Suprapubic skin (tissue), 4 donors: ENCODE measurements around the gene PHEX. TPM values are rescaled to one million over a fixed set of nuclear protein-coding genes. Genes with fewer than 3 reads are reported as not detected.
A peak's percentile ranks its signal among the peaks of the same experiment; 100 is the strongest.

Experiments used
- DNase-seq, 2 donors: peaks; one replicate each; pipeline ENCODE4 v3.0.0-alpha.2; 2019; ENCODE audit warnings: low spot score in 2 of 2
- H3K27ac ChIP-seq: fragments of 200-600 bp; sonication (generic); one replicate; pipeline ENCODE4 v1.5.1; 2019
- H3K27me3 ChIP-seq: fragments of 200-600 bp; sonication (generic); one replicate; pipeline ENCODE4 v1.5.1; 2019
- H3K36me3 ChIP-seq: fragments of 200-600 bp; sonication (generic); one replicate; pipeline ENCODE4 v1.5.1; 2019
- H3K4me1 ChIP-seq: fragments of 200-600 bp; sonication (generic); one replicate; pipeline ENCODE4 v1.5.1; 2019
- H3K4me3 ChIP-seq: fragments of 200-600 bp; sonication (generic); one replicate; pipeline ENCODE4 v1.5.1; 2019; ENCODE audit warnings: mild to moderate bottlenecking
- H3K9me3 ChIP-seq: fragments of 200-600 bp; sonication (generic); one replicate; pipeline ENCODE4 v1.5.1; 2019
- EP300 ChIP-seq: sonication (generic); formaldehyde crosslinking; IDR thresholded peaks from one replicate; pipeline ENCODE4 v1.6.1; 2017; ENCODE audit warnings: antibody characterized with exemption
- POLR2A ChIP-seq, 2 donors: fragments of 450-650 bp; IDR thresholded peaks; one replicate each; pipeline ENCODE4 v1.6.1; 2017; ENCODE audit warnings: antibody characterized with exemption in 2 of 2, mild to moderate bottlenecking in 2 of 2, moderate library complexity in 2 of 2
- POLR2AphosphoS5 ChIP-seq, 3 donors: sonication (generic); formaldehyde crosslinking; IDR thresholded peaks; one replicate each; pipeline ENCODE4 v1.6.1; 2017; ENCODE audit warnings: antibody characterized with exemption in 3 of 3
- WGBS: methylation state at CpG from one replicate; pipeline ENCODE4 v1.1.5; 2018; 5-methylcytosine and 5-hydroxymethylcytosine counted together
- total RNA-seq, 4 donors: library from RNA; depleted of rRNA; stranded (reverse); fragments of >200 nt; gene quantifications; one replicate each; pipeline ENCODE4 v1.1.0, GENCODE V29; 2016
- TF ChIP-seq, protein P1 (sequence below), 2 donors: fragments of 200-600 bp in 1 of 2; fragments of 450-650 bp in 1 of 2; sonication (generic) in 1 of 2; IDR thresholded peaks; one replicate each; pipeline ENCODE4 v1.5.1; 2016 to 2019; ENCODE audit warnings: antibody characterized with exemption in 2 of 2, mild to moderate bottlenecking in 1 of 2, moderate library complexity in 1 of 2

Gene PHEX
- total RNA-seq, 4 donors from 2014 or later = 0.21 to 0.32 (median 0.30) TPM; not detected in 1

DNA sequence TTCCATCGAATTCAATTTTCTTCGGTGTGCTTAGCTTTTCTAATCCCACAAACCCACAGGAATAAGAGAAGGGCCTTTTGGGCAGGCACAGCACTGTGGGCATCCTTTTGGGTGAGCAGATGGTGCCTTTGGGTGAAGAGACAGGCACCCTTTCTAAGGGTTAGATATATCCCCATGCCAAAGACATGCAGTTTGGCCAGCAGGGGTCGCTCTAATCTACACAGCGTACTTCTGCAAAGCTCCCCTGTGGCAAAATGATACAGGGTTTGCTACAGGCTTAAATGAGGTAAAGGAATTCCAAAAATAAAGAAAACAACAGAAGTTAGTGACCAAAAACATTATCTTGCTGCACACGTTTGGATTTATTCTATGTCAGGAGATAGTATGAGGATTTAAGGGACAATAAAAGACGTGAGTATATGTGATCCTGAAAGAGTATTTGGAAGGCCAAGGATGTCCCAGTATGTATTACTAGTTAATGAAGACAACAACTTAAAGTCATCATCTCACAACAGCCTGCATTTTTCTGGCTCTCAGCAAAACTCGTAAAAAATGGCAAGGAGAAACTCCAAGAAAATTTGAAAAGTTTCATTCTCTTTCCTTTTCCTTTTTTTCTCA lies 49.5 kb downstream of the PHEX start:
- 47% methylated on average over 7 of the region's 7 CpGs for WGBS
- DNase-seq = no peak
- no peaks in the 10 kb centered on the region for H3K4me1 ChIP-seq

DNA sequence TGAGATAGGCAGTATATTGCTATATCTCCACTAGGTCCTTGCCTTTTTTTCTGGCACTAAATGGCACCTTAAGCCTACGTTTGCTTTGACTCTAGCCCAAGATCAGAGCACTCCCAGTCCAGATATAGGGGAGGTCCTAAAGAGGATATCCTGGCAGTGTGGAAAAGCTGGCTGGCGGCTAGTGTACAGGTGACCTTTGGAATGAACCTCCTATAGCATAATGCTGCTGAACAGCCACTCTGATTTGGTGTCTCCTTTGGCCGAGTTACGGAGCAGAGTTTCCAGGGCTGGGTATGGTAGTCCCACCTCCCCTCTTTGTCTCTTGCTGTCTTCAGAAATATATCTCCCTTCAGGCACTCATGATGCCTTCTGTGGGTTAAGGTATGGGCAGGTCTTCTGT lies 53.9 kb downstream of the PHEX start:
- H3K27me3 ChIP-seq = no peaks in the 10 kb centered on the region
- no peak overlapping the region for H3K4me3 ChIP-seq
- H3K36me3 ChIP-seq = no peaks in the 10 kb centered on the region
- TF ChIP-seq POLR2A (IDR thresholded peaks at IDR 0.05) = no peak
- no peak for TF ChIP-seq EP300
- TF ChIP-seq POLR2AphosphoS5 (IDR thresholded peaks at IDR 0.05) = no peak
- TF ChIP-seq, protein P1, sequence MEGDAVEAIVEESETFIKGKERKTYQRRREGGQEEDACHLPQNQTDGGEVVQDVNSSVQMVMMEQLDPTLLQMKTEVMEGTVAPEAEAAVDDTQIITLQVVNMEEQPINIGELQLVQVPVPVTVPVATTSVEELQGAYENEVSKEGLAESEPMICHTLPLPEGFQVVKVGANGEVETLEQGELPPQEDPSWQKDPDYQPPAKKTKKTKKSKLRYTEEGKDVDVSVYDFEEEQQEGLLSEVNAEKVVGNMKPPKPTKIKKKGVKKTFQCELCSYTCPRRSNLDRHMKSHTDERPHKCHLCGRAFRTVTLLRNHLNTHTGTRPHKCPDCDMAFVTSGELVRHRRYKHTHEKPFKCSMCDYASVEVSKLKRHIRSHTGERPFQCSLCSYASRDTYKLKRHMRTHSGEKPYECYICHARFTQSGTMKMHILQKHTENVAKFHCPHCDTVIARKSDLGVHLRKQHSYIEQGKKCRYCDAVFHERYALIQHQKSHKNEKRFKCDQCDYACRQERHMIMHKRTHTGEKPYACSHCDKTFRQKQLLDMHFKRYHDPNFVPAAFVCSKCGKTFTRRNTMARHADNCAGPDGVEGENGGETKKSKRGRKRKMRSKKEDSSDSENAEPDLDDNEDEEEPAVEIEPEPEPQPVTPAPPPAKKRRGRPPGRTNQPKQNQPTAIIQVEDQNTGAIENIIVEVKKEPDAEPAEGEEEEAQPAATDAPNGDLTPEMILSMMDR (IDR thresholded peaks at IDR 0.05) = no peak
- WGBS = 78% methylated on average over 4 of the region's 4 CpGs
- H3K27ac ChIP-seq = no peak overlapping the region
- H3K9me3 ChIP-seq = no peaks in the 10 kb centered on the region
- no peaks in the 10 kb centered on the region for H3K4me1 ChIP-seq
- no peak for DNase-seq

More for the DNA sequence above, 49.5 kb downstream of the PHEX start:
- Histone ChIP-seq H3K4me3 (no peak overlapping the region), H3K9me3 (no peaks in the 10 kb centered on the region), H3K27me3 (no peaks in the 10 kb centered on the region), H3K36me3 (no peaks in the 10 kb centered on the region), H3K27ac (no peak overlapping the region)
- TF ChIP-seq EP300 = no peak
- TF ChIP-seq, protein P1 (IDR thresholded peaks at IDR 0.05) = peak; percentile 7 to 34

DNA sequence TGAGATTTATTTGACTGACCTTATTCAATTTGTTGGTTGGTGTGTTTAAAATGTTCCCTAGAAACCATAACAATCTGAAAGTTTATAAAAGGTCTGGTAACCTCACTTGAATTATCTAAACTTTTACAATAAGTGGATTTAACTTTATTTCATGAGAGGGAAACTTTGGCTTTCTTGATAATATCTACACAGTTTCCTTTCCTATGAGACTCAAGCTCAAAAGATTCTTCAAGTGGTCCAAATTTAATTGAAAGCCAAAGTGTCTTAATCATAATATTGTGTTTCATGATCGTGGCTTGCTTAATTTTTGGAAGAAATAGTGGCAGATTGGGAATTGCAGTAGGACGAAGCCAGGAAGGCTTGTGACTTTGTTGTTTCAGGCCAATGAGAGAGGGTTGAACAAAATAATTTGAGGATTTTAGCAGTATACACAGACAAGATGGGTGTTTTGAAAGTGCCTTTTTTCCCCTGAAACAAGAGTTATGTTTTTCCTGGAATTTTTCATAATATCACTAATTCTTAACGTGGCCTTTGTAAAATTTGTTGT lies 55.0 kb downstream of the PHEX start:
- Histone ChIP-seq H3K27me3 (no peaks in the 10 kb centered on the region), H3K9me3 (no peaks in the 10 kb centered on the region), H3K4me1 (no peaks in the 10 kb centered on the region), H3K4me3 (no peak overlapping the region), H3K36me3 (no peaks in the 10 kb centered on the region), H3K27ac (no peak overlapping the region)
- TF ChIP-seq POLR2A (IDR thresholded peaks at IDR 0.05) = no peak
- TF ChIP-seq, protein P1 (IDR thresholded peaks at IDR 0.05) = no peak
- no peak for TF ChIP-seq EP300
- TF ChIP-seq POLR2AphosphoS5 (IDR thresholded peaks at IDR 0.05) = no peak
- DNase-seq = no peak
- WGBS = 54% methylated on average over 3 of the region's 3 CpGs

DNA sequence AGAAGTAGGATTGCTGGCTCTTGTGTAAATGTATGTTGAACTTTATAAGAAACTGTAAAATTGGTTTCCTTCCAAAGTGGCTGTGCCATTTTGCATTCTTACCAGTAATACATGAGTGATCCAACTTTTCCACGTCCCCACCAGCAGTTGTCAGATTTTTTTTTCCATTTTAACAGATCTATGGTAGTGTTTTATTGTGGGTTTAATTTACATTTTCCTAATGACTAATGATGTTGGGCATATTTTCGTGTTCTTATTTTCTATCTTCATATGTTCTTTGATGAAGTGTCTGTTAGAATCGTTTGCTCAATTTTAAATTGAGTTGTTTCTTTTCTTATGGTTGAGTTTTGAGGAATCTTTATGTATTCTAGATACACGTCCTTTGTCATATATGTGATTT lies 56.2 kb downstream of the PHEX start:
- Histone ChIP-seq H3K4me3 (no peak overlapping the region), H3K27ac (no peak overlapping the region), H3K4me1 (no peaks in the 10 kb centered on the region), H3K27me3 (no peaks in the 10 kb centered on the region), H3K36me3 (no peaks in the 10 kb centered on the region), H3K9me3 (no peaks in the 10 kb centered on the region)
- WGBS = 57% methylated on average over 4 of the region's 4 CpGs
- no peak for TF ChIP-seq POLR2A (IDR thresholded peaks at IDR 0.05)
- no peak for TF ChIP-seq EP300
- TF ChIP-seq, protein P1 (IDR thresholded peaks at IDR 0.05) = no peak
- TF ChIP-seq POLR2AphosphoS5 (IDR thresholded peaks at IDR 0.05) = no peak
- DNase-seq = no peak

DNA sequence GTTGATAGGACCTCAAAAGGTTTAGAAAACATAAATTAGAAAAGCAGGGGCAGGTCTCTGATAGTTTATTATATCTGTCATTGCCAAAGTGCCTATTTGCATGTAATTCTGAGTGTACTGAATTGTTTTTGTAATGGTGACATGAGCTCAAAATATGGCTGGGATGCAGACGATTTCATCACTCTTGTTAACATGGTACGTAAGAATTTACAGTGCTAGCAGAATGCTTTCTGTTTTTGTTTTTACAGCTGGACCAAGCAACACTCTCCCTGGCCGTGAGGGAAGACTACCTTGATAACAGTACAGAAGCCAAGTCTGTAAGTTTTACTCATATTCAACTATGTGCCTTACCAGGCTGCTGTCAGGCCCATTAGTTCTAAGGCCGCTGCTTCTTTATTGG lies 58.1 kb downstream of the PHEX start:
- Histone ChIP-seq H3K27me3 (no peaks in the 10 kb centered on the region), H3K4me1 (no peaks in the 10 kb centered on the region), H3K9me3 (no peaks in the 10 kb centered on the region), H3K36me3 (no peaks in the 10 kb centered on the region), H3K27ac (no peak overlapping the region), H3K4me3 (no peak overlapping the region)
- TF ChIP-seq POLR2AphosphoS5 (IDR thresholded peaks at IDR 0.05) = no peak
- TF ChIP-seq, protein P1 (IDR thresholded peaks at IDR 0.05) = no peak
- TF ChIP-seq POLR2A (IDR thresholded peaks at IDR 0.05) = no peak
- TF ChIP-seq EP300 = no peak
- WGBS = 71% methylated on average over 4 of the region's 4 CpGs
- DNase-seq = no peak
